H1 (cell line): ENCODE measurements around the gene TGM4. TPM values are rescaled to one million over a fixed set of nuclear protein-coding genes. Genes with fewer than 3 reads are reported as not detected.

Experiments used
- CEBPB ChIP-seq: IDR thresholded peaks from 2 replicates; pipeline ENCODE4 v1.6.1; 2012; ENCODE audit warnings: low read depth, low read length
- GABPA ChIP-seq: IDR thresholded peaks from 2 replicates; pipeline ENCODE4 v1.6.1; 2011; ENCODE audit warnings: mild to moderate bottlenecking, low read length, moderate library complexity, borderline replicate concordance; ENCODE audit not compliant: insufficient read depth
- SP4 ChIP-seq: IDR thresholded peaks from 2 replicates; pipeline ENCODE4 v1.6.1; 2012; ENCODE audit warnings: low read length, inconsistent platforms
- TCF12 ChIP-seq: IDR thresholded peaks from 2 replicates; pipeline ENCODE4 v1.6.1; 2011; ENCODE audit warnings: low read depth, mild to moderate bottlenecking, low read length
- polyA plus RNA-seq, 7 experiments: library from polyadenylated mRNA; depleted of rRNA in 3 of 7; stranded (reverse) in 5 of 7; unstranded in 2 of 7; fragments of >200 nt in 5 of 7; fragments of 200-250 nt in 2 of 7; gene quantifications; 1 replicate in 5 of 7; 2 replicates in 1 of 7; 4 replicates in 1 of 7; pipeline versions ENCODE4 v1.2.1 to v1.2.3, GENCODE V29; 2011 to 2013; ENCODE audit warnings: missing spikeins in 2 of 7, mixed read lengths in 2 of 7
- total RNA-seq: library from RNA; stranded (reverse); fragmentation: NEBNext Ultra II Directional; extraction: Animal tissue kit (Norgen Biotek cat#: 25700); gene quantifications from 2 replicates; pipeline ENCODE4 v1.2.1, GENCODE V29; 2021

The TGM4 gene
- total and polyA plus RNA-seq, 2 of the 8 experiments (the other 6 are each of a cell fraction or from before 2014, with no cell fraction given) = 0.02 TPM; not detected in 1

- TF ChIP-seq SP4 = no peak
- no peak for TF ChIP-seq GABPA
- no peak for TF ChIP-seq TCF12
- TF ChIP-seq CEBPB = no peak
Observed at GRCh38 chr3:44918087-44918486, 43.7 kb downstream of the TGM4 start (continued).
